NT2/D1 (cell line): ENCODE measurements around the gene MBNL1.

Source experiments
- SUZ12 ChIP-seq: IDR thresholded peaks from 2 replicates; pipeline ENCODE4 v1.6.1; 2011; ENCODE audit not compliant: insufficient read length, insufficient read depth; ENCODE audit errors: extremely low read depth
- YY1 ChIP-seq: IDR thresholded peaks from 2 replicates; pipeline ENCODE4 v1.6.1; 2011; ENCODE audit not compliant: insufficient read length, insufficient read depth
- ZNF274 ChIP-seq: IDR thresholded peaks from 2 replicates; pipeline ENCODE4 v1.6.1; 2011; ENCODE audit warnings: mild to moderate bottlenecking, low read depth, low read length

DNA sequence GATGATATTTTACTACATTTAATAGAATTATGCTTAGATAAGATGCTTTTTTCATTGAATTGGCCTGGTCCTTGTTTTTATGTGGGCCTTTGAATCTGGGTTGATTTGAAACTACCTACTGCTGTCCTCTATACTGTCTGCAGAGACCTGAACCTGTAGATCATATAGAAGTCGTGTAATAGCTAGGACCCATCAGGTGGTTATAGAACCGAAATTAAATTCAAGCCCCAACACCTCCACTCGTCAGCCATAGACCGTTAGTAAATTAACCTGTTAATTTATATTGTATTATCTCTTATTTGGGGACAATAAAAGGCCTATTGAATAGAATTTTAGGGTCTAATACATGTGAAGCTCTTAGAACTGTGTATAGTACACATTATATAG, 108.4 kb downstream of the MBNL1 start:
- TF ChIP-seq SUZ12 (no peak), YY1 (no peak), ZNF274 (no peak)
